HG03066 (cell line): ENCODE measurements around the gene CHRNA3.
"Not testable (repeated sequence)": the region's sequence is repeated elsewhere in the genome, so short reads cannot be mapped to it uniquely, and the experiment has no call there.

Experiments
- ATAC-seq: cut with Tn5 transposase; IDR thresholded peaks from one replicate; pipeline ENCODE4 v1.9.1; 2021; ENCODE audit warnings: low read depth; ENCODE audit not compliant: unreplicated experiment

The CHRNA3 gene

DNA sequence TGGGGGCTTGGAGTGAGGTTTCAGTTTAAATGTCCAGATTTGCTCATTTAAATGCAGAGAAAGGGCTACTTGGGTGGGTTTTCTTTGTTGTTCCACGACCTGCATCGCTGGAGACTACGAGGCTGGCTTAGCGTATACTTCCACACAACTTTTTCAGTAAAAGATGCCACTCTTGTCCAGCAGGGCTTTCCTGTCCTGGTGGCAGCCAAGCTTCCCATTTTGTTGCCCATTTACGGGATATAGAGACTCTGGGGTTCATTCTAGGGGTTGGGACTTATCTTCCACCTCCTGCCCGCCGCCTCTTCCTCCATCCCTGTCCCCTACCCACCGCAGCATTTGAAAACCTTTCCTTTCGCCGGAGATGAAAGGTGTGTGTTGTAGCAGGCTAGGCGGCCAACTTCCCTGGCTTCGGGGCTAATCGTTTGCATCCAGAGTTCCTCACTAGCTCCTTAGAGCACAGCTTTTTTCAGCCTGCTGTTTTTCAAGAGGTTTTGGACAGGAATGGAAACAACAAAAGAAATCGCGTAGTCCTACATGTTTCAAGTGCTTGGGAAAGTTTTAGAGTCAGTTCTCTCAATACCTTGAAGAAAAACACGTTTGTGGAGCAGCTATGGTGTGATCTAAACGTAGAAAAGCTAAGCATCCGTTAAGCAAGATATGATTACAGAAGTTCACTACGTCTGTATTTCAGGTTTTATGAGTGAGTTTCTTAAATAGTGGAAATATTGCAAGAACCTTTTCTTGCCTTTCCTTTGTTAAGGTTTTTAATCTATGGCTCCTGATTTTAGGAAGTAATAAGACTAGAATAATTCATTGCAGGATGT lies 54.6 kb downstream of the CHRNA3 start:
- ATAC-seq = peak; percentile 7

DNA sequence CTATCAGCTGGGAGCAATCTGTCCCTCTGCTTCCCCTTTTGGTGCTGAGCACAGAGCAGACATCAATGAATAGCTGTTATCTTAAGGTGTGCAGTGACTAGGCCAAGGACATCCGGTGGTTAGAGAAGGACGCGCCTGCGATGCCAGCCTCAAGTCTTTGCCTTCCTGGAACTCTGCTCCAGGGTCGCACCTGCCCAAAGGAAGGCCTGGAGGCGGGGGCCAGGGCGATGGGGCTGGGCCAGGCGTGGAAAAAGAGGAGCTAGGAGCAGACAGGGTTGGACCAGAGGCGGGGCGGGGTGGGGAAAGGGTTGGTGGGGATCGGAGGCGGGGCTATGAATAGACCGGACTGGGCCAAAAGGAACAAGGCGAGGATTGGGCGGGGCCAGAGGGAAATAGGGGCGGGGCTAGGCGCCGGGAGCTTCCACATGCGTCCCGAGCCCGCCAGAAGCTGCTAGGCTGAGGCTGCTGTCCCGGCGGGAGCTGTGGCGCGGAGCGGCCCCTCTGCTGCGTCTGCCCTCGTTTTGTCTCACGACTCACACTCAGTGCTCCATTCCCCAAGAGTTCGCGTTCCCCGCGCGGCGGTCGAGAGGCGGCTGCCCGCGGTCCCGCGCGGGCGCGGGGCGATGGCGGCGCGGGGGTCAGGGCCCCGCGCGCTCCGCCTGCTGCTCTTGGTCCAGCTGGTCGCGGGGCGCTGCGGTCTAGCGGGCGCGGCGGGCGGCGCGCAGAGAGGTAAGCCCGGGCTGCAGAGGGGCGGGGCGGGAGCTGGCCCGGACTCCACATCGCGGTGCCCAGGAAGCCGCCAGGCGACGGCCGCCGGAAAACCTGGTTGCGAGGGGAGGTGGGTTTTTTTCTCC lies 55.5 kb downstream of the CHRNA3 start, which contains the start of gene CHRNA5:
Gene CHRNA5, plus strand, starts transcription at position 424 of the 854 bp plus-strand sequence. Its CDS starts 200 bp downstream, at position 624.
- peak; percentile 92 for ATAC-seq

- no peak for ATAC-seq
These were observed 56.1 kb downstream of the CHRNA3 start for GRCh38 chr15:78564743-78565096.

- ATAC-seq = no peak
These were observed 57.7 kb downstream of the CHRNA3 start for GRCh38 chr15:78563092-78563491.

DNA sequence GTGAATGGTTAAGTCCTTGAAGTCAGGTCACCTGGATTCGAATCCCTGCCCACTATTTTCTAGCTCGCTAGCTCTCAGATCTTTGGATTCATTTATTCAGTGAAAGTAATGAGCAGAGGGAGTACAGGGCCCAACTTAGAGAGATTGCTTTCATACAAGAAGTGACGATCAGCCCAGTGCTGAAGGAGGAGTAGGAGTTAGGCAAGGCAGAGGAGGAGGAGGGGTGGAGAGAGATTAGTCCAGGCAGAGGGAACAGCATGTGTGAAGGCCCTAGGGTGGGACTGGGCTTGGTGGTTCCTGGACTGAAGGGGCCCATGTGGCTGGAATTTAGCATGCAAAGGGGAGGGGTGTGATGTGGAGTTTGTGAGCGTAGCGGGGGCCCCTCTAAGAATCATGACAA lies 59.3 kb downstream of the CHRNA3 start:
- ATAC-seq = no peak

GRCh38 chr15:78560201-78560600 lies 60.6 kb downstream of the CHRNA3 start:
- not testable (repeated sequence) for ATAC-seq

DNA sequence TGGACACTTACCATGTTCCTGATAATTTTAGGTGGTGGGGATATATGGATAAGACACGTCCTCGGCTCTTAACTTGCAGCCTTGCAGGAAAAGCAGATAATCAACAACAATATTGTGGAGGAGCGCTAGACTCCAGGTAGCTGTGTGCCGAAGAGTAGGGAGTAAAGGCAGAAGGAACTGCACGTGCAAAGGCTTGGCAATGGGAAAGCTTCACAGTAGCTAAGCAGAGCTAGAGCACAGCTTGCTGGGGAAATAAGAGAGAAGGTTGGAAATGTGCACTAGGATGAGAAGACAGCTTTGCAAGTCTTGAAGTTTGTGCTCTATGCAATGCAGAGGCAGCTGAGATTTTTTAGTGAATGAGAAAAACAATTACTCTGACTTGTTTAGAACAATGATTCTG lies 68.2 kb downstream of the CHRNA3 start:
- ATAC-seq = no peak

GRCh38 chr15:78551902-78552301 lies 68.9 kb downstream of the CHRNA3 start:
- no peak for ATAC-seq

- ATAC-seq = no peak
These were observed 70.0 kb downstream of the CHRNA3 start for GRCh38 chr15:78550815-78551214.

DNA sequence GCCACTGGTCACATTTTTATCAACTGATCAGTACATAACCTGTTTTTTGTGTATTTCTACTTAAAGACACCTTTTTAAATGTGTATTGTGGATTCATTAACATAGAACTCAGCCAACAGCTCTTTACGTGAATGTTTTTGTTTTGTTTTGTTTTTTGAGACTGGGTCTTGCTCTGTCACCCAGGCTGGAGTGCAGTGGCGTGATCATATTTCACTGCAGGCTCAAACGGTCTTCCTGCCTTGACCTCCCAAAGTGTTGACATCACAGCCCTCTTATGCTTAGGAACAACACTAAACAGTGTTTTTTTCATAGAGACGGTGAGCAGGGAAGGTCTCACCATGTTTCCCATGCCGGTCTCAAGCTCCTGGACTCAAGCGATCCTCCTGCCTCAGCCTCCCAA lies 70.6 kb downstream of the CHRNA3 start:
- ATAC-seq = no peak
